GF-D8 (cell line): Measurements from ENCODE around the gene LTC4S.
"Not testable (repeated sequence)": the region's sequence is repeated elsewhere in the genome, so short reads cannot be mapped to it uniquely, and the experiment has no call there.

Experiments used
- DNase-seq: peaks from one replicate; lab custom pipeline; 2025; lab: John Stamatoyannopoulos, UW

Gene LTC4S

GRCh38 chr5:179769796-179770195, 24.0 kb upstream of the LTC4S start:
- DNase-seq = no peak

- peak; percentile 58 for DNase-seq
Measured at GRCh38 chr5:179771311-179771895, 22.4 kb upstream of the LTC4S start.

- peak; percentile 84 for DNase-seq
Measured at GRCh38 chr5:179772351-179772750, 21.4 kb upstream of the LTC4S start.

- DNase-seq = no peak
Measured at GRCh38 chr5:179773686-179774040, 20.1 kb upstream of the LTC4S start.

GRCh38 chr5:179774442-179774841, 19.3 kb upstream of the LTC4S start:
- no peak for DNase-seq

- no peak for DNase-seq
Measured at GRCh38 chr5:179776411-179776938, 17.3 kb upstream of the LTC4S start.

GRCh38 chr5:179777456-179777855, 16.3 kb upstream of the LTC4S start:
- DNase-seq = no peak

GRCh38 chr5:179777909-179778308, 15.9 kb upstream of the LTC4S start:
- DNase-seq = peak; percentile 58

GRCh38 chr5:179778591-179778990, 15.2 kb upstream of the LTC4S start:
- DNase-seq = no peak

- no peak for DNase-seq
Measured at GRCh38 chr5:179779826-179780225, 14.0 kb upstream of the LTC4S start.

GRCh38 chr5:179780362-179780761, 13.4 kb upstream of the LTC4S start:
- peak; percentile 90 for DNase-seq

GRCh38 chr5:179781846-179782245, 11.9 kb upstream of the LTC4S start:
- no peak for DNase-seq

GRCh38 chr5:179783128-179783527, 10.7 kb upstream of the LTC4S start:
- no peak for DNase-seq

- no peak for DNase-seq
Measured at GRCh38 chr5:179786861-179787260, 6.9 kb upstream of the LTC4S start.

- DNase-seq = no peak
Measured at GRCh38 chr5:179788193-179788854, 5.5 kb upstream of the LTC4S start.

- not testable (repeated sequence) for DNase-seq
Measured at GRCh38 chr5:179789278-179789677, 4.5 kb upstream of the LTC4S start.

- DNase-seq = no peak
Measured at GRCh38 chr5:179791881-179792611, 1.7 kb upstream of the LTC4S start.

- no peak for DNase-seq
Measured at GRCh38 chr5:179792612-179793467, 946 bp upstream of the LTC4S start.

- DNase-seq = no peak
Measured at GRCh38 chr5:179794171-179794570, 385 bp downstream of the LTC4S start.

- no peak for DNase-seq
Measured at GRCh38 chr5:179794575-179794974, 789 bp downstream of the LTC4S start.

- no peak for DNase-seq
Measured at GRCh38 chr5:179795049-179795862, 1.5 kb downstream of the LTC4S start.
